Liver (tissue), 9 donors: ENCODE results near the gene SNX33. TPM values are rescaled to one million over a fixed set of nuclear protein-coding genes. Genes with fewer than 3 reads are reported as not detected.

ENCODE experiments used
- DNase-seq: peaks from one replicate; pipeline ENCODE4 v3.0.0-alpha.2; 2017; ENCODE audit warnings: low spot score
- H3K27ac ChIP-seq, 2 donors: one replicate each; pipeline ENCODE4 v1.7.0; 2013; ENCODE audit warnings: inconsistent platforms in 2 of 2, low read length in 2 of 2, control low read depth in 1 of 2, low read depth in 1 of 2, mild to moderate bottlenecking in 1 of 2
- H3K27me3 ChIP-seq, 4 donors: one replicate each; pipeline versions ENCODE4 v1.6.1 to v1.7.0; 2013; ENCODE audit warnings: low read length in 3 of 4, inconsistent platforms in 1 of 4, mild to moderate bottlenecking in 1 of 4, moderate library complexity in 1 of 4; ENCODE audit not compliant: control insufficient read depth in 4 of 4, insufficient read depth in 4 of 4
- H3K36me3 ChIP-seq, 4 donors: one replicate each; pipeline versions ENCODE4 v1.6.1 to v1.7.0; 2013; ENCODE audit warnings: low read length in 3 of 4, mild to moderate bottlenecking in 3 of 4, low read depth in 1 of 4, moderate library complexity in 1 of 4; ENCODE audit not compliant: control insufficient read depth in 4 of 4, insufficient read depth in 3 of 4
- H3K4me1 ChIP-seq, 4 donors: one replicate each; pipeline versions ENCODE4 v1.6.1 to v1.7.0; 2013; ENCODE audit warnings: low read length in 3 of 4, mild to moderate bottlenecking in 3 of 4, moderate library complexity in 1 of 4; ENCODE audit not compliant: control insufficient read depth in 4 of 4, insufficient read depth in 4 of 4
- H3K4me3 ChIP-seq, 3 donors: one replicate each; pipeline versions ENCODE4 v1.6.1 to v1.7.0; 2013; ENCODE audit warnings: low read length in 3 of 3, control low read depth in 1 of 3, low read depth in 1 of 3, mild to moderate bottlenecking in 1 of 3
- H3K9ac ChIP-seq, 2 donors: one replicate each; pipeline ENCODE4 v1.7.0; 2013; ENCODE audit warnings: low read length in 2 of 2, mild to moderate bottlenecking in 2 of 2, moderate library complexity in 2 of 2, control low read depth in 1 of 2, low read depth in 1 of 2
- H3K9me3 ChIP-seq, 4 donors: one replicate each; pipeline versions ENCODE4 v1.6.1 to v1.7.0; 2013; ENCODE audit warnings: low read length in 3 of 4; ENCODE audit not compliant: control insufficient read depth in 4 of 4
- ATF3 ChIP-seq: IDR thresholded peaks from 2 replicates; pipeline ENCODE4 v1.6.1; 2016; ENCODE audit warnings: antibody characterized with exemption
- CTCF ChIP-seq: fragments of 150-350 bp; IDR thresholded peaks from 2 replicates; pipeline ENCODE4 v1.5.1; 2017; ENCODE audit warnings: improper control_type of control experiment, low read depth, low read length; ENCODE audit not compliant: missing input control
- EGR1 ChIP-seq, 2 donors: IDR thresholded peaks; 2 replicates each; pipeline ENCODE4 v1.6.1; 2016 to 2018; ENCODE audit warnings: antibody characterized with exemption in 2 of 2, low read depth in 2 of 2
- FOXA1 ChIP-seq: IDR thresholded peaks from 2 replicates; pipeline ENCODE4 v1.6.1; 2016; ENCODE audit warnings: antibody characterized with exemption
- FOXA2 ChIP-seq: IDR thresholded peaks from 2 replicates; pipeline ENCODE4 v1.6.1; 2016; ENCODE audit warnings: antibody characterized with exemption
- GABPA ChIP-seq, 2 donors: IDR thresholded peaks in 1 of 2; conservative IDR thresholded peaks in 1 of 2; 2 replicates each; pipeline ENCODE4 v1.6.1; 2016; ENCODE audit warnings: antibody characterized with exemption in 2 of 2, mild to moderate bottlenecking in 1 of 2, moderate library complexity in 1 of 2
- HNF4A ChIP-seq, 2 donors: conservative IDR thresholded peaks; 2 replicates each; pipeline ENCODE4 v1.6.1; 2016; ENCODE audit warnings: antibody characterized with exemption in 2 of 2, mild to moderate bottlenecking in 2 of 2
- HNF4G ChIP-seq: IDR thresholded peaks from 2 replicates; pipeline ENCODE4 v1.6.1; 2016; ENCODE audit warnings: antibody characterized with exemption
- JUND ChIP-seq, 2 donors: IDR thresholded peaks; 2 replicates each; pipeline ENCODE4 v1.6.1; 2016; ENCODE audit warnings: antibody characterized with exemption in 2 of 2
- NR2F2 ChIP-seq: IDR thresholded peaks from 2 replicates; pipeline ENCODE4 v1.6.1; 2016; ENCODE audit warnings: antibody characterized with exemption
- REST ChIP-seq: IDR thresholded peaks from 2 replicates; pipeline ENCODE4 v1.6.1; 2016; ENCODE audit warnings: antibody characterized with exemption, mild to moderate bottlenecking
- SP1 ChIP-seq: IDR thresholded peaks from 2 replicates; pipeline ENCODE4 v1.6.1; 2018; ENCODE audit warnings: antibody characterized with exemption, mild to moderate bottlenecking
- YY1 ChIP-seq: IDR thresholded peaks from 2 replicates; pipeline ENCODE4 v1.6.1; 2016; ENCODE audit warnings: antibody characterized with exemption, mild to moderate bottlenecking
- ZBTB33 ChIP-seq: IDR thresholded peaks from 2 replicates; pipeline ENCODE4 v1.6.1; 2016; ENCODE audit warnings: antibody characterized with exemption
- WGBS: extraction: QIAGEN DNeasy Blood & Tissue Kit; methylation state at CpG from one replicate; pipeline ENCODE4 v1.1.7; 2013; 5-methylcytosine and 5-hydroxymethylcytosine counted together
- polyA plus RNA-seq, 2 donors: library from polyadenylated mRNA; stranded (reverse) in 1 of 2; unstranded in 1 of 2; fragments of 200-250 nt in 1 of 2; fragments of >200 nt in 1 of 2; fragmentation: Nextera tagmentation in 1 of 2; extraction: Ambion mirVana in 1 of 2; gene quantifications; one replicate each; pipeline versions ENCODE4 v1.2.1 to v1.2.3, GENCODE V29; 2013 to 2015
- total RNA-seq, 2 donors: library from RNA; depleted of rRNA; stranded (reverse); fragments of >200 nt; gene quantifications; one replicate each; pipeline ENCODE4 v1.2.3, GENCODE V29; 2014
- donor health status: healthy.
- donor health status: healthy.
- donor health status: healthy.
- donor health status: healthy.
- donor health status: healthy.

Gene SNX33
- total and polyA plus RNA-seq, 4 donors = 7.1 to 10.8 (median 9.1) TPM

- TF ChIP-seq CTCF = no peak
- no peak for TF ChIP-seq HNF4G
Measured at GRCh38 chr15:75606711-75607699, 40.7 kb upstream of the SNX33 start (continued).

GRCh38 chr15:75616766-75617165 lies 30.9 kb upstream of the SNX33 start:
- H3K9me3 ChIP-seq = no peaks in the 10 kb centered on the region
- no peak overlapping the region for H3K4me3 ChIP-seq
- H3K9ac ChIP-seq = no peak overlapping the region
- DNase-seq = no peak
- no peak overlapping the region for H3K27ac ChIP-seq
- peaks cover 19 to 59% (median 51%) of the 10 kb centered on the region in 4 donors for H3K36me3 ChIP-seq
- H3K4me1 ChIP-seq = peaks cover 0 to 5% (median 0%) of the 10 kb centered on the region in 4 donors
- H3K27me3 ChIP-seq = no peaks in the 10 kb centered on the region
- TF ChIP-seq HNF4G (no peak), ZBTB33 (no peak), ATF3 (no peak)

GRCh38 chr15:75620058-75620820 lies 27.5 kb upstream of the SNX33 start:
- H3K36me3 ChIP-seq = peaks cover 12 to 40% (median 36%) of the 10 kb centered on the region in 4 donors
- no peak overlapping the region for H3K4me3 ChIP-seq
- 76% methylated on average over 4 of the region's 4 CpGs for WGBS
- peak overlapping the region; percentile 32 to 60 for H3K27ac ChIP-seq
- H3K9ac ChIP-seq = no peak overlapping the region
- no peak for DNase-seq
- H3K27me3 ChIP-seq = no peaks in the 10 kb centered on the region
- H3K9me3 ChIP-seq = no peaks in the 10 kb centered on the region
- peaks cover 0 to 5% (median 0%) of the 10 kb centered on the region in 4 donors for H3K4me1 ChIP-seq
- TF ChIP-seq FOXA2 = no peak
- TF ChIP-seq REST = no peak
- TF ChIP-seq NR2F2 = no peak
- no peak for TF ChIP-seq EGR1 (IDR thresholded peaks at IDR 0.05; ENCODE audit: low read depth in 2 of 2)
- no peak for TF ChIP-seq FOXA1
- TF ChIP-seq CTCF = no peak
- no peak for TF ChIP-seq ZBTB33
- TF ChIP-seq HNF4G = no peak
- TF ChIP-seq JUND (IDR thresholded peaks at IDR 0.05) = no peak
- TF ChIP-seq GABPA (IDR thresholded peaks at IDR 0.05 in 1 of 2, conservative IDR thresholded peaks at IDR 0.05 in 1 of 2) = no peak
- no peak for TF ChIP-seq SP1
- TF ChIP-seq HNF4A (conservative IDR thresholded peaks at IDR 0.05) = no peak
- TF ChIP-seq YY1 = no peak
